Measurements from ENCODE around the gene KIF25.

DNA sequence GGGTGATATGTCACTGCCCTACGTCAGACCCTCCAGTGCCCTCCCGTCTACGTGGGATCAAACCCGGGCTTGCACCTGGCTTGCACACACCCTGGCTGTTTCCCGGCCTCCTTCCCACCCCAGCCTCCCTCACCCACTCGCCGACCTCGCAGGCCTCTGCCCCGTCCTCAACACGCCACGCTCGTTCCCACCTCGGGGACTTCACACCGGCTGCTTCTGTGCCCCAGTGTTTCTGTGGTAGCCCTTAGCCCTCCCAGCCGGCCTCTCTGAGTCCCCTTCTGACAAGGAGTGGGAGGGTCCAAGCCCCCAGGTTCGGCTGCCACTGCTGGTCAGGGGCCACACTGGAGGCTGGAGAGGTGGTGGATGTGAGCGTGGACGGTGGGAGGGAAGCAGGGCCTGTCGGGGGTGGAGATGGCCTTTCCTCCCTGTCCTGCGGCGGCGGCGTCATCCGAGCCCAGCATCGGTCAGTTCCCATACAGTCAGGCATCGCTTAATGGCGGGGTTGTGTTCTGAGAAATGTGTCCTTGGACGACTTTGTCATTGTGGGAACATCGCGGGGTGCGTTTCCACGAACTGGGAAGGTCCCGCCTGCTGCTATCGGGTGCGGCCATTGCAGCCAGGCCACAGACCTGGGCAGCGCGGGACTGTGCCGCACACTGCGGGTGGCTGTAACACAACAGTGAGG is 11.4 kb upstream of the KIF25 start:
- TF ChIP-seq, protein P1, sequence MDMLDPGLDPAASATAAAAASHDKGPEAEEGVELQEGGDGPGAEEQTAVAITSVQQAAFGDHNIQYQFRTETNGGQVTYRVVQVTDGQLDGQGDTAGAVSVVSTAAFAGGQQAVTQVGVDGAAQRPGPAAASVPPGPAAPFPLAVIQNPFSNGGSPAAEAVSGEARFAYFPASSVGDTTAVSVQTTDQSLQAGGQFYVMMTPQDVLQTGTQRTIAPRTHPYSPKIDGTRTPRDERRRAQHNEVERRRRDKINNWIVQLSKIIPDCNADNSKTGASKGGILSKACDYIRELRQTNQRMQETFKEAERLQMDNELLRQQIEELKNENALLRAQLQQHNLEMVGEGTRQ (CRISPR knock-in tag; IDR thresholded peaks at IDR 0.05): no peak
- TF ChIP-seq CTCF (IDR thresholded peaks at IDR 0.05) (no peak), JAZF1 (CRISPR knock-in tag; IDR thresholded peaks at IDR 0.05) (no peak), MAX (CRISPR knock-in tag; IDR thresholded peaks at IDR 0.05) (no peak), MYBL2 (CRISPR knock-in tag; IDR thresholded peaks at IDR 0.05) (no peak), OVOL2 (CRISPR knock-in tag; IDR thresholded peaks at IDR 0.05; ENCODE audit: borderline replicate concordance) (no peak), SMAD3 (CRISPR knock-in tag; IDR thresholded peaks at IDR 0.05; ENCODE audit: borderline replicate concordance) (no peak), ZNF423 (CRISPR knock-in tag; IDR thresholded peaks at IDR 0.05) (no peak), ZBTB21 (CRISPR knock-in tag; IDR thresholded peaks at IDR 0.05; ENCODE audit: borderline replicate concordance) (no peak), ZNF671 (CRISPR knock-in tag; IDR thresholded peaks at IDR 0.05) (no peak), SP1 (CRISPR knock-in tag; conservative IDR thresholded peaks at IDR 0.05) (no peak)
- TF ChIP-seq, protein P2, sequence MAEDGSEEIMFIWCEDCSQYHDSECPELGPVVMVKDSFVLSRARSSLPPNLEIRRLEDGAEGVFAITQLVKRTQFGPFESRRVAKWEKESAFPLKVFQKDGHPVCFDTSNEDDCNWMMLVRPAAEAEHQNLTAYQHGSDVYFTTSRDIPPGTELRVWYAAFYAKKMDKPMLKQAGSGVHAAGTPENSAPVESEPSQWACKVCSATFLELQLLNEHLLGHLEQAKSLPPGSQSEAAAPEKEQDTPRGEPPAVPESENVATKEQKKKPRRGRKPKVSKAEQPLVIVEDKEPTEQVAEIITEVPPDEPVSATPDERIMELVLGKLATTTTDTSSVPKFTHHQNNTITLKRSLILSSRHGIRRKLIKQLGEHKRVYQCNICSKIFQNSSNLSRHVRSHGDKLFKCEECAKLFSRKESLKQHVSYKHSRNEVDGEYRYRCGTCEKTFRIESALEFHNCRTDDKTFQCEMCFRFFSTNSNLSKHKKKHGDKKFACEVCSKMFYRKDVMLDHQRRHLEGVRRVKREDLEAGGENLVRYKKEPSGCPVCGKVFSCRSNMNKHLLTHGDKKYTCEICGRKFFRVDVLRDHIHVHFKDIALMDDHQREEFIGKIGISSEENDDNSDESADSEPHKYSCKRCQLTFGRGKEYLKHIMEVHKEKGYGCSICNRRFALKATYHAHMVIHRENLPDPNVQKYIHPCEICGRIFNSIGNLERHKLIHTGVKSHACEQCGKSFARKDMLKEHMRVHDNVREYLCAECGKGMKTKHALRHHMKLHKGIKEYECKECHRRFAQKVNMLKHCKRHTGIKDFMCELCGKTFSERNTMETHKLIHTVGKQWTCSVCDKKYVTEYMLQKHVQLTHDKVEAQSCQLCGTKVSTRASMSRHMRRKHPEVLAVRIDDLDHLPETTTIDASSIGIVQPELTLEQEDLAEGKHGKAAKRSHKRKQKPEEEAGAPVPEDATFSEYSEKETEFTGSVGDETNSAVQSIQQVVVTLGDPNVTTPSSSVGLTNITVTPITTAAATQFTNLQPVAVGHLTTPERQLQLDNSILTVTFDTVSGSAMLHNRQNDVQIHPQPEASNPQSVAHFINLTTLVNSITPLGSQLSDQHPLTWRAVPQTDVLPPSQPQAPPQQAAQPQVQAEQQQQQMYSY (CRISPR knock-in tag; IDR thresholded peaks at IDR 0.05): no peak
- TF ChIP-seq, protein P3, sequence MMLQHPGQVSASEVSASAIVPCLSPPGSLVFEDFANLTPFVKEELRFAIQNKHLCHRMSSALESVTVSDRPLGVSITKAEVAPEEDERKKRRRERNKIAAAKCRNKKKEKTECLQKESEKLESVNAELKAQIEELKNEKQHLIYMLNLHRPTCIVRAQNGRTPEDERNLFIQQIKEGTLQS (CRISPR knock-in tag; conservative IDR thresholded peaks at IDR 0.05): no peak

All from WTC11 (cell line).